D341Med (cell line): ENCODE results near the gene FRMD4A.

ENCODE experiments used
- DNase-seq: peaks from one replicate; pipeline ENCODE4 v3.0.0; 2012; ENCODE audit warnings: low spot score

The FRMD4A gene

DNA sequence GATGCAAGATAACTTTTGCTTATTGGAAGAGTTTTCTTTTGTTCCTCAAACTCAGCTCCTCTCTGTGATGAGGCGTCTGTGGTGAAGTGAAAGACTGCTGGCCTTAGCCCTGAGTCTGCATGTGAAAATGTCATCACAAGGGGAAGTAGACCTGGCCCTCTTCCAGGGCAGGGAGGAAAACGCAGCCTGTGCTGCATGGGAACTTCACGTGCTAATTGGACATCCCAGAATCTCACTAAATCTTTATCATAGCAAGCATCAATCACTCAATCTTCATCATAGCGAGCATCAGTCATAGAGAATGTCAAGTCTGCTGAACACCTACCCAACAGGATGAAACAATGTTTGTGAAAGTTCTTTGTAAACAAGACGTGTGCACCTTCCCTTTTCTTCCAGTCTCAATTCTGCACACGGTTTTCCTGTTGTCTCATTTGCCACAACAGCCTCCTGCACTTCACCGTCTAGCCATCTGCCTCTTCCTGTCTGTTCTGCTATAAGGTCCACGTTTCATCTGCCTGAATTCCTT, 314.6 kb downstream of the FRMD4A start:
- DNase-seq = no peak

DNA sequence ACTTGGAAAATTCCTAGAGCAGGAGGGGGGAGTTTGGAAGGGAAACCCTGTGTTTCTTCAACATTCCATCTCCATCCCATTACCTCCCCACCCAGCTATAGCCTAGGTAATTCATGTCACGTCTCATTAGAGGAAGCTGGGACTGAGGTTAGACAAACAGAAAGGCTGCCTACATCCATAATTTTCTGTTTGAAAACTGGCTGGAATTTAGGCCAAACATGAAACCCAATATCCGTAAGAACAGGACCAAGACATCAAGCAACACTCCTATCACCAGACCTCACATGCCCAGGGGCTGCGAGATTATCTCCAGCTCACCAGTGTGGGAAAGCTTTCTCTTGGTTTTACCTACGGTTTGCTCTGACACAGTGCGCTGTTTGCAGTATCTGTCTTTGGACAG, 316.3 kb downstream of the FRMD4A start:
- no peak for DNase-seq

- no peak for DNase-seq
These were observed 319.8 kb downstream of the FRMD4A start for GRCh38 chr10:14010769-14011574.

DNA sequence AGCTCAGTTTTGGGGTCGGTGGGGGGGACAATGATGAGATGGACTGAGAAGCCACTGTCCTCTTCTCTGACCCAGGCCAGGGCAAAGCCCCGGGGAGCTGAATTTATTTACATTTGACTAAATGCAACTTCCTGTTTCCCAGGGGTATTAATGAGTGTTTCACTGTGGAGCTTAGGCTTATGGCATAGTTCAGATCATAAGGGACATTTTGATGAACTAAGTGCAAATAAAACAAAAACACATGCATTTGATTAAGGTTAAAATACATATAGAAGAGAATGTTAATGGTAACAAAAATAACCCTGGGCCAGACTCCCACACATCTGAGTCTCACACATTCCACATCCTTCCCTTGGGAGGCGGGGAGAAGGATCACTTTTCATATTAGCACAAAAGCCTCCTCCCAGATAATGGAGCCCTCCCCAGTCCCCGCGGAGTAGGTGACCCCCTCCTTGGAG, 320.6 kb downstream of the FRMD4A start:
- DNase-seq = no peak

- no peak for DNase-seq
These were observed 321.2 kb downstream of the FRMD4A start for GRCh38 chr10:14009371-14010100.

DNA sequence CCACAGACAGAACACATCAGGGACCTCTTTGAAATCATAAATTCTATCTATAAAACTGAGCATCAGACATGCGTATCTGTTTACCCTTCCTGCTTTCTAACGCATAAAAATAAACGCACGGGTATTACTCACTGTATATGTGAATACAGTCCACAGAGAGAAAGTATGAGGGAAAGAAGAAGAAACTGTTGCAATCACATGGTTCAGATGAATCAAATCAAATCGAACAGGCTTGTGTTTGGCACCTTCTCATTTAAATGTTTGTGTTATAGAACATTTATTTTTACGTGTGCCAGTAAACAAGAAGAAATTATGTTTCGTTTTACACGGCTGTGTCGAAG, 322.0 kb downstream of the FRMD4A start:
- no peak for DNase-seq

GRCh38 chr10:14004536-14004935, 326.2 kb downstream of the FRMD4A start:
- DNase-seq = no peak

DNA sequence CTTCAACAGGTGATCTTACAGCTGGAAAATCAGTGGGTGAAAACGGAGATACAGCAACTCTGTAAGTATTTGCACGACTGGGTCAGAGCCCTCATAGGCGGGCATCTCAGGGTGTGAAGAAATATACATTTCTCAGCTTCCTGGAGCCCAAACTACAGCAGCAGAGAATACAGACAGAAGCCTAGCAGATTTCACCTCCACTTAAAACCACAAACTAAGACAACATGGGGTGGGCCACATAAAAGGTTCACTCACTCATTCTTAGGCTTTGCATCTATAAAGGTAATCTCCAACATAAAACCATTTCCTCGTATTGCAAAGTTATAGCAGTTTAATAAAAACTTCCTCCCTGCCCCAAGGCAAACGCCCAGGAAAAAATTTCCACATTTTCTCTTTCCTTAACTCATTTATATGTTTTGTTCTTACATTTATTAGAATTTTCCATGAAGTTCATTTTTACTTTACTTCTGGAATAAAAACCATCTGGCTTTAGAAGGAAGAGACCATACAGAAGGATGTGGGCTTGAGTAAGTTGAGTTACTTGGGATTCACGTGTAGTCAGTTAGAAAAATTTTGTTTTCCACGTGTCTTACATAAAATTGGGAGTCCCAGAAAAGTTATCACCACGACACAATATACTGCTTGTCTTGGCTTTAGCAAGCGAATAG, 327.1 kb downstream of the FRMD4A start:
- no peak for DNase-seq

DNA sequence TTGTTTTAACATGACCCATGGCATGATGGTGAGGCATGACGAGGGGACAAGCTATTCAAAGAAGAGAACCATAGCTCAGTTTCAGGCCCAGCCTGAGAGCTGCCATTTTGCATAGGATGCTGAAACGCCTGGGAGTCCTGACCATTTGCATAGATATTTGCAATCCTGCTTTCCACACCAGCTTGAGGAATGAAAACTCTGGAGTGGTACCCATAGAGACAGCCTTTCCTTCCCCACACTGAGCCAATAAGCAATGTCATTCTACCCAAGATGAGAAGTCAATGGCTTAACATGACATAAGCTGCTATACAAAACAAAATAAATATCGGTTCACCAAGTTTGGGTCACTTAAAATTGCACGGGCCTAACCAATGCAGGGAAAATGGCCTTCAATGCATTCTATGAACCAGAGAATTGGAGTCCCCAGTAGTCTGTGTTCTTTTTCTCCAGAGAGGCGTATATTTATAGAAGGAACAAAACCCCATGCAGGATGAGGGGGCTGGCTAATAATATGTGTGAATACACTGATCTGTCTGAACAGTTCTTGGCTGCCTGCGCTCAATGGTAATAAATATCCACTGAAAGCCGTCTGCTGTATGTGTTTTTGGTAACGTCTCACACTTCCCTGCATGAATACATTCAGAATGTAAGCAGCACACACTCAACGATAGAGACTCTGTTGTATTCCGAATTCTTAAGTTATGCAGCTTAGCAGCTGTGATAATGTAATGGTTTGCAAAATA, 329.3 kb downstream of the FRMD4A start:
- DNase-seq = no peak

DNA sequence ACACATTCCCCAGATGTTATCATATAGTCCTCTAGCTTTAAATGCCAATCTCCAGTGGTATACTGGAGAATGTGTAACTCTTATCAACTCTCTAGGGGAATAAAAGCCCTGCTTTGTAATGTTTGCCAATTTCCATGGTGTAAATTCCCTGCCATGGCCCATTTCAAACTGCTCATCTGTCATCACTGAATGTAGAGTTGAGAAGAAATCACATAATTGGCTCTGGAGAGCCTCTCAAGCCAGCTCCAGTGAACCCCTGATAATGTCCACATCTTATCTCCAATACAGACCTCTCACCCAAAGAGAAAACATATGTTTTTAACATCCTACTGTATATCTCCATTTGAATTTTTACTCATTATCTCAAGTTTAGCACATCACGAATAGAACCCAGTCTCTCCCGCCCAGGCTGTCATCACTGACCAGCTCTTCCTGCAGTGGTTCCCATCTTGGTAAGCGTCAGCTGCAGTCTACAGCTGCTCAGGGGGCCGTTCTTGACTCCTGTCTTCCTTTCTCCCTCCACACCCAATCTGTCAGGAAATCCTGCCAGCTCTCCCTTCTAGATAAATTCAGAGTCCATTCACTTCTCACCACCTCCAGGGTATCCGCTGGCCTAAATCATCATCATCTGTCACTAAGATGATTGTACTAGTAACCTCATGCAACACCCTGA, 332.4 kb downstream of the FRMD4A start:
- DNase-seq = no peak

- no peak for DNase-seq
These were observed 333.1 kb downstream of the FRMD4A start for GRCh38 chr10:13997650-13998049.

- no peak for DNase-seq
These were observed 335.8 kb downstream of the FRMD4A start for GRCh38 chr10:13994932-13995331.

- DNase-seq = no peak
These were observed 337.0 kb downstream of the FRMD4A start for GRCh38 chr10:13993673-13994089.

- no peak for DNase-seq
These were observed 337.6 kb downstream of the FRMD4A start for GRCh38 chr10:13993169-13993568.

DNA sequence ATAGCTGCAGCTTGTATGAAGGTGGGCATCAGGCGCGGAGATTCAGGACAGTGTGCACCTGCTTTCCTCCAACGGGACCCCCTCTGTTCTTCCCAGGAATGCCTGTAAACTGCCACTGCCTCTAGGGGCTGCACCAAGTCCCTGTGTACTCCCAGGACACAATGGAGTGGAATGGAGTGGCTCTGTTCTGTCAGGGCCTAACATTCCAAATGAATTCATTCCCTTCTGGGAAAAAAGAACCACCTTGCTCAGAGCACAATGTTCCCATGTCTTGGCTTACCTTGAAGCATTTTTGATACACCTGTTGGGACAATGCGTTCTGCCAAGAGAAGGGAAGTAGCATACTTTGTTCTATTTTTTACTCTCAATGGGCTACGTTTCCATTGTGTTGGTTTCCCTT, 339.4 kb downstream of the FRMD4A start:
- no peak for DNase-seq

DNA sequence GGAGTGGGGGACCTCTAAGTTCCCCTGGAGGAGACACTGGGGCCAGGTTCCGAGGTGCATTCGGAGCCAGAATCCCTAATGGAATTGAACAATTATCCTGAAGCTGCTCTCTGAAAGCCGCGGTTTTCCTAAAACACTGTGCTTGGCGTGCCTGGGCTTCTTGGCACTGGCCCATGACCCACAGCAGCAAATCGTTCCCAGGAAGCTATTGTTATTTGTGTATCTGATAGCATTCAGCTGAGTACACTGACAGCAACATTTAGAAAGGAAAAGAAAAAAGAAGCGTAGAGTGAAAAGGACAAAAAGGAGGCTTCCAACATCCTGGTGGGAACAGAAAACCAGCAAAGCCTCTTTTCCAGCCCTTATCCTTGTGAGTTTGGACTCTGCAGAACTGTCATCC, 339.8 kb downstream of the FRMD4A start:
- DNase-seq = no peak

- DNase-seq = no peak
These were observed 340.3 kb downstream of the FRMD4A start for GRCh38 chr10:13990392-13990805.

GRCh38 chr10:13989616-13990015, 341.1 kb downstream of the FRMD4A start:
- no peak for DNase-seq

DNA sequence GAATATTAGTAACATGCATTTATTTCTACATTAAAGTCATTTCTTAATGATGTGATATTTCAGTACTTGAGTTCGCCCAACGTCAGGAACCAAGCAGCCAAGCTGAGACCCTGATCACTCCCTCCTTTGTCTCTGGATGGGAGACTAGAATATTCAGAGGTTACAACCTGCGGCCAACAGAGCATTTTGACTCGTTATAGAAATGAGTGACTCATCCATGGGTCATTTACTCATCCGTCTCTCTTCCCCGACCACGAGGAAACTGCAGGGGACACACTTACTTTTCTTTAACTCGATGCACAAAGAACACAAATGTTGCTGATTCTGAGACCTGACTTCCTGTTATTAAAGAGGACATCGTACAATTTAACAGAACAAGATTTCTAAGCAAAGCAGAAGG, 343.3 kb downstream of the FRMD4A start:
- no peak for DNase-seq

GRCh38 chr10:13984647-13985155, 346.0 kb downstream of the FRMD4A start:
- no peak for DNase-seq

DNA sequence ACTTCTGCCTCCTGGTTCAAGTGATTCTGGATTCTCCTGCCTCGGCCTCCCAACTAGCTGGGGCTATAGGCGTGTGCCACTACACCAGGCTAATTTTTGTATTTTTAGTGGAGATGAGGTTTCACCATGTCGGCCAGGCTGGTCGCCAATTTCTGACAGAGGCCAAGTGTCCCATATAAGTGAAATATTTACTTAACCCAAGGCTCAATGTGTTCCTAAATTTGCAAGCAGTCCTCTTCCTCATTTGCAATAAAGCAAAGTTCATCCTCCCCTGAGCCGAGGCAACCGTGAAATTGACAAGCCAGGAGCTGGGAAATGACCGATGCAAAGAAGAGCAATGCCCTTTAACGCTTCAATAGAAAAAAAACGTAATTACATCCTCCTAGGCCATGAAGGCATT, 347.7 kb downstream of the FRMD4A start:
- no peak for DNase-seq
